ENCODE data around the gene ARHGDIG. TPM values are rescaled to one million over a fixed set of nuclear protein-coding genes. Genes with fewer than 3 reads are reported as not detected.

ARHGDIG gene
- total RNA-seq, 4 donors from 2014 or later, result 1.2 to 2.7 (median 1.8) TPM

DNA sequence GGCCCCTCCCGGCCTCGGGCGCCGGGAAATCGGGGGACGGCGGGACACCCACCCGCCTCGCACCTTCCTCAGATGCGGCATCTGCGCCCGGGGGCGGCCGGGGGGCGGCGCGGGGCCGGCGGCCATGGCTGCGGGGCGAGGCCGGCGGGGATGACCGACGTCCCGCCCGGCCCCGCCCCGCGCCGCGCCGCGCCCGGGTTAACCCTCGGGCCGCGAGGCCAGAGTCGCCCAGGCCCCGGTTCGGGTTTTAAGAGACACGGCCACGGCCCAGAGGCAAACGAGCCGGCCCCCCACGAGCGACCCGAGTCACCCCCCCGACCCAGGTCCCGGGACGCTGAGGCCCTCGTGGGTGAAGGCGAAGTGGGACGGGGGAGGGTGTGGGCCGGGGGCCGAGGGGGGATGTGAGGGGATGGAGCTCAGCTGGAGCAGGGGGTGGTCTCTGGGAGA lies 4.6 kb upstream of the ARHGDIG start, which contains the start of gene RGS11:
Gene RGS11 (minus strand): TSS at position 159 of the 447 bp plus-strand sequence. CDS start 33 bp downstream, at position 126.
- Histone ChIP-seq H3K27ac (peak within 1 kb of the TSS in 3 of 4 donors; percentile 45 to 66 (median 47)), H3K4me3 (peak within 1 kb of the TSS; percentile 34 to 67), H3K27me3 (peaks cover 24% of the 10 kb centered on the region), H3K36me3 (no peaks in the 10 kb centered on the region), H3K4me1 (peaks cover 0 to 31% (median 9%) of the 10 kb centered on the region in 3 donors), H3K9me3 (no peaks in the 10 kb centered on the region)
- peak; percentile 52 for ATAC-seq
- TF ChIP-seq POLR2A (IDR thresholded peaks at IDR 0.05), result no peak
- TF ChIP-seq, protein P1, sequence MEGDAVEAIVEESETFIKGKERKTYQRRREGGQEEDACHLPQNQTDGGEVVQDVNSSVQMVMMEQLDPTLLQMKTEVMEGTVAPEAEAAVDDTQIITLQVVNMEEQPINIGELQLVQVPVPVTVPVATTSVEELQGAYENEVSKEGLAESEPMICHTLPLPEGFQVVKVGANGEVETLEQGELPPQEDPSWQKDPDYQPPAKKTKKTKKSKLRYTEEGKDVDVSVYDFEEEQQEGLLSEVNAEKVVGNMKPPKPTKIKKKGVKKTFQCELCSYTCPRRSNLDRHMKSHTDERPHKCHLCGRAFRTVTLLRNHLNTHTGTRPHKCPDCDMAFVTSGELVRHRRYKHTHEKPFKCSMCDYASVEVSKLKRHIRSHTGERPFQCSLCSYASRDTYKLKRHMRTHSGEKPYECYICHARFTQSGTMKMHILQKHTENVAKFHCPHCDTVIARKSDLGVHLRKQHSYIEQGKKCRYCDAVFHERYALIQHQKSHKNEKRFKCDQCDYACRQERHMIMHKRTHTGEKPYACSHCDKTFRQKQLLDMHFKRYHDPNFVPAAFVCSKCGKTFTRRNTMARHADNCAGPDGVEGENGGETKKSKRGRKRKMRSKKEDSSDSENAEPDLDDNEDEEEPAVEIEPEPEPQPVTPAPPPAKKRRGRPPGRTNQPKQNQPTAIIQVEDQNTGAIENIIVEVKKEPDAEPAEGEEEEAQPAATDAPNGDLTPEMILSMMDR (IDR thresholded peaks at IDR 0.05), result no peak
- TF ChIP-seq EP300 (IDR thresholded peaks at IDR 0.05), result no peak
- no peak for TF ChIP-seq POLR2AphosphoS5 (IDR thresholded peaks at IDR 0.05)
- no CpG with 5 or more reads among the region's 56 CpGs for WGBS, 2 donors (ENCODE audit: low coverage in 1 of 2)

DNA sequence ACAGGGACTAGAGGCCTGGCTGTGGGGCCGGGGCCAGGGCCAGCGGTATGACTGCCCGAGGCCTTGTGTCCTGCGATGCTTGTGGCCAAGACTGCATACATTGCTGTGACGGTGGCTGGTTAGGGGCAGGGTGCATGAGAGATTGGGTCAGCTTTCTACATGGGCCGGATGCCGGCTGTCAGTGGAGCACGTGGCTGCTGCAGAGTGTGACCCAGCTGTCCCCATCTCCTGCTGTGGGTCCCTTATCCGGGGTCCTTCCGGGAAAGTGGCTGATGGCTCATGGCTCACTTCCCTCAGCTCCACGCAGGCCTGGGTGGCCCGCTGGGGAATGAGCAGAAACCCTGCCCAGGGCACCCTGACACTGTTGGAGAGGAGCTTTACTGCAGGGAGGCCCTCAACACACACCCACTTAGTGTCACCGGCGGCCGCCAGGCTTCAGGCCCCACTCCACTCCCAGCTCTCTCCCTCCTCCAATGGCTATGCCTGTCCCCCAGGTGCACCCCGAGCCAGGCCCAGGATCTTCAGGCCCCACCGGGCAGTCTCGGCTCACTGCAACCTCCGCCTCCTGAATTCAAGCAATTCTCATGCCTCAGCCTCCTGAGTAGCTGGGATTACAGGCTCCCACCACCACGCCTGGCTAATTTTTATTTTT lies 3.8 kb upstream of the ARHGDIG start:
- peak overlapping the region in 2 of 4 donors; percentile 47 to 66 for H3K27ac ChIP-seq
- H3K36me3 ChIP-seq, result no peaks in the 10 kb centered on the region
- peaks cover 0 to 38% (median 12%) of the 10 kb centered on the region in 3 donors for H3K4me1 ChIP-seq
- WGBS, 2 donors (ENCODE audit: low coverage in 1 of 2), result 69 to 80% methylated on average over 4 to 11 of the region's 20 CpGs
- H3K9me3 ChIP-seq, result no peaks in the 10 kb centered on the region
- TF ChIP-seq, protein P1 (IDR thresholded peaks at IDR 0.05), result no peak
- TF ChIP-seq POLR2A (IDR thresholded peaks at IDR 0.05) (no peak), POLR2AphosphoS5 (IDR thresholded peaks at IDR 0.05) (no peak), EP300 (IDR thresholded peaks at IDR 0.05) (no peak)
- peak overlapping the region in 1 of 2 donors; percentile 67 for H3K4me3 ChIP-seq
- H3K27me3 ChIP-seq, result peaks cover 32% of the 10 kb centered on the region
- no peak for ATAC-seq

DNA sequence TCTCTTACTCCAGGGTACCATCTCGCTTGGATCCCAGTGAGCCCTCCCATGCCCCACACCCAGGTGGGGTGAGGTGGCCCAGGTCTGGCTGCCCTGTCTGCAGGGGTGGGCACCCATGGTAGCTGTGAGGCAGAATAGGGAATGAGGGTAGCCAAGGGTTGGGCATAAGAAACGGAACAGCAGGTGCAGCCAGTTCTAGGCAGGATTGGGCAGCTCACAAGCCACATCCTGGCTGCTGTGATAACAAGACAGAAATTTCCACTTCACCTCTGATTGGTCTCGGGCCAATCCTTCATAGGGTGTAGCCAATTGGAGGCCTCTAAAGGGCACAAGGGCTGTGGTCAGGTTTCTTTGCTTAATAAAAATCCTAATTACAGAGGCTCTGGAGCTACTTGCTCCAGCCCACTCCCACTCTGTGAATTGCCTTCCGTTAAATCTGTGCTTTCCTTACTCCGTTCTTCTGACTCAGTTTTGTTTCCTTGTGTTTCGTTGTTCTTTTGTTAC lies 1.5 kb upstream of the ARHGDIG start:
- peaks cover 0 to 41% (median 12%) of the 10 kb centered on the region in 3 donors for H3K4me1 ChIP-seq
- ATAC-seq, result no peak
- peaks cover 51% of the 10 kb centered on the region for H3K27me3 ChIP-seq
- H3K27ac ChIP-seq, result no peak overlapping the region
- no peak overlapping the region for H3K4me3 ChIP-seq
- WGBS, 2 donors (ENCODE audit: low coverage in 1 of 2), result 60 to 62% methylated on average over 1 to 5 of the region's 6 CpGs
- TF ChIP-seq POLR2AphosphoS5 (IDR thresholded peaks at IDR 0.05) (no peak), EP300 (IDR thresholded peaks at IDR 0.05) (no peak), POLR2A (IDR thresholded peaks at IDR 0.05) (no peak)
- TF ChIP-seq, protein P1 (IDR thresholded peaks at IDR 0.05), result no peak
- H3K36me3 ChIP-seq, result no peaks in the 10 kb centered on the region
- H3K9me3 ChIP-seq, result no peaks in the 10 kb centered on the region

DNA sequence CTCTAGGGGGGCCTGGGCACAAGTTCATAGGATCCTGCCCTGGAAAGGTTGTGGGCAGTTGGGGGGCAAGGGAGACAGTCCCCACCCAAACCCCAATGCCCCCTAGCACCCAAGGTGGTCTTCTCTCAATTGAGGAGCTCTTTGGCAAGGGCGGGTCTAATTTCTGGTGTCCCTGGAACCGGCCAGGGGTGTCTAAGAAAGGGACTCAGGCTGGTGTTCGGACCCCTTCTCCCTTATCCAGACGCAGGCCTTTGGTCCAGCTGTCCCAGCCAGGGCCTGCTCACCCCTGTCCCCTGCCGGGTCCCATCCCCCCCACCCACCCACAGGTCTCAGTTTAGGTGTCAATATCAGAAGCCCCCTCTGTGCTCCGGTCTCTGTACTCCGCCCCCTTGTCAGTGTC lies 860 bp upstream of the ARHGDIG start:
- no peak overlapping the region for H3K27ac ChIP-seq
- 83% methylated on average over 2 of the region's 7 CpGs; no CpG with 5 or more reads in 1 of the 2 donors for WGBS, 2 donors (ENCODE audit: low coverage in 1 of 2)

More for the DNA sequence above, 860 bp upstream of the ARHGDIG start:
- no peak for ATAC-seq
- Histone ChIP-seq H3K4me3 (no peak overlapping the region), H3K36me3 (no peaks in the 10 kb centered on the region), H3K4me1 (peaks cover 0 to 38% (median 12%) of the 10 kb centered on the region in 3 donors), H3K27me3 (peaks cover 49% of the 10 kb centered on the region), H3K9me3 (no peaks in the 10 kb centered on the region)
- TF ChIP-seq POLR2A (IDR thresholded peaks at IDR 0.05), result no peak
- no peak for TF ChIP-seq EP300 (IDR thresholded peaks at IDR 0.05)
- TF ChIP-seq, protein P1 (IDR thresholded peaks at IDR 0.05), result no peak
- no peak for TF ChIP-seq POLR2AphosphoS5 (IDR thresholded peaks at IDR 0.05)
